ENCODE measurements around the gene CERS5.
"Not testable (repeated sequence)": the region's sequence is repeated elsewhere in the genome, so short reads cannot be mapped to it uniquely, and the experiment has no call there.

The CERS5 gene

DNA sequence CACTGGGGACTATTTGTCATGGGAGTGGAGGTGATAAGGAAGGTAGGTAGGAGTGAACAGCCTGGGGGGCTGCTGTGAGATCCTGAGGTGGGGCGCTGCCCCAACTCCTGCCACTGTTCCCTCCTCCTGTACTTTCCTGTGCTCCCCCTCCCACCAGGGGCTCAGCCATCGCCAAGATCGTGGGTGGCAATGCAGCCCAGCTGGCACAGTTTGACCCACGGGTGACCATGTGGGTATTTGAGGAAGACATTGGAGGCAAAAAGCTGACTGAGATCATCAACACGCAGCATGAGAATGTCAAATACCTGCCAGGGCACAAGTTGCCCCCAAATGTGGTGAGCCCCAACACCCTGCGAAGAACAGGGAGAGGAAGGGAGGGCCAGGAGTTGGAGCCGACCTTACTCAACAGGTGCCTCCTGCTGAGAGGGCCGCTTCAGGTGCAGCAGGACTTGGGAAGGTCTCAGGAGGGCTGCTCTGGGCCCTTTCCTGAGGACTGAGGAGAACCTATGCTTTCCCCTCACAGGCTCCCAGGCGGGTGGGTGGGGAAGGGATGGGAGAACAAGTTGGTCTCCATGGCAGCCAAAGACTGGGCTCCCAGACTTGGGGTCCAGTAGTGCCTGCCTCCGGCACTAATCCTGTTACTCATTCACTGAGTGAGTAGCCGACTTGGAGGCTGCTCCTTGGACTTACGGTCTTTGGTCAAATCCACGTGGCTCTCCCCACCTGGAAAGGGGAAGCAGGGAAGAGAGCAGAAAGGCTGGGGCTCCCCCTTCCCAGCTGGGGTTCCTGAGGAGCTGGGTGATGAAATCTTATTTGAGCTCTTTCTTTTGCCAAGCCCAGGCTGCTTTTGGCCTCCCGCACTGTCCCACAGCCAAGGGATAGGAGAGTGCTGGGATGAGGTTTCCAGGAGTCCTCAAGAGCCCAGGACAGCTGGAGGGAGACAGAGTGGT is 62.5 kb downstream of the CERS5 start:
- DNase-seq (ENCODE audit: low read depth in 1 of 2, low spot score in 1 of 2), result no peak

DNA sequence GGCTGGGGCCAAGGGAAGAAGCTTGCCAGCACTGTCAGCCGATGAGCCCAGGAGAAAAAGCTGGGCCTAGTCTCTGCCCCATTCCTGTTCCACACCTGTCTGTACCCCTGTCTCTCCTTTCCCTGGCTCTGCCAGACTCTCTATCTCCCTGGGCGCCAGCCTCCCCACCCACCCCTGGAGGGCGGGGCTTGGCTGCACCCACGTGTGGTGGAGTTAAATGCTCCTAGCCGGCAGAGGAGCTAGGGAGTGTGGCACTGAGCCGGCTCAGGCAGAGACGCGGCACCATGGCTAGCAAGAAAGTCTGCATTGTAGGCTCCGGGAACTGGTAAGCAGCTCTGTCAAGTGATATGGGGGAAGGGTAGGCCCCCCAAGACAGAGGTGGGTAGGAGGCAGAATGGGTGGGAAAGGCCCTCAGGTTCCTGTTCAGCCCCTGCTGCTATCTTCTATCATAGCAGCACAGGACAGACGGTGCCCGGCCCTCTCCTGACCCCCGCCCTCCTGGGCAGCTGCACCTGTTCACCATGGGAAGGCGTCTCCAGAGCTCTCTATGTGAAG is 63.3 kb downstream of the CERS5 start, which contains the start of gene GPD1:
Gene GPD1, plus strand, starts transcription at position 242 of the 555 bp plus-strand sequence. Its CDS starts 43 bp downstream, at position 285.
- DNase-seq (ENCODE audit: low read depth in 1 of 2, low spot score in 1 of 2), result no peak

DNA sequence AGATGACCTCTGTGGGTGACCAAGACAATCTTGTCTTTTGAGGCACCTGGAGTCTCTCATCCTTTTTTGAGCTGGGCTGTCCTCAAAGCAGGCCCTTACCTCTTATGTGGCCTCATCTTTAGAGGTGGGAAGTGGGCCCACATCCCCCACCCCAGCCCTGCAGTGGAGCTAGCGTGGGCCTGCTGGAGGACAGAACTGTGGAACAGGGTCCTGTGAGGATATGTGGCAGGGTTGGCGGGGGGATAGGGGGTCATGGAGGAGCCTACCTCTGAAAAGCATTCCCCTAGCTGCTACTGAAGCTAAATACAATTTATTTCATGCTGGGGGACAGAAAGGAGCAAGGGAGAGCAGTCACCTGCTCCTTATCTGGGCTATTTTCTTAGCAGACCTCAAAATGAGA is 63.8 kb downstream of the CERS5 start:
- no peak for DNase-seq (ENCODE audit: low read depth in 1 of 2, low spot score in 1 of 2)

- no peak for DNase-seq (ENCODE audit: low read depth in 1 of 2, low spot score in 1 of 2)
These were observed 64.4 kb downstream of the CERS5 start for GRCh38 chr12:50102646-50103309.

DNA sequence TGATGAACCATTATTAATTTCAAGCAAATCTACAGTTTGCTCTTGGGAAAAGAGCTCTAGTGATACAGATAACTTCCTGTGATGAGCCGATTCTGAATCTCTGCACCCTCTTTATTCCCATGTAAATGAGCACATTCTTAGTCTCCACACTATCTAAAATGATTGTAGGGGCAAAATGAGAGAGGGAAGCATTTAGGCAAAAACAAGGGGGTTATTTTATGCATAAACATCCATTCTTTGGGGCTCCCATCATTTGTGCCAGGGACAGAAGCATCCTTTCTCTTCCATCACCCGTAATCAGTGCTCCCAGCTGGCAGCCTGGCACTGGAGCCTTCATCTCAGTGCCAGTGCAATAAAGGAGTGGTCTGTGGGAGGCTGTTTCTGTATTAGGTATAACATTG is 65.0 kb downstream of the CERS5 start:
- no peak for DNase-seq (ENCODE audit: low read depth in 1 of 2, low spot score in 1 of 2)

- no peak for DNase-seq (ENCODE audit: low read depth in 1 of 2, low spot score in 1 of 2)
These were observed 65.5 kb downstream of the CERS5 start for GRCh38 chr12:50101663-50102062.

- no peak for DNase-seq (ENCODE audit: low read depth in 1 of 2, low spot score in 1 of 2)
These were observed 66.6 kb downstream of the CERS5 start for GRCh38 chr12:50100561-50100960.

GRCh38 chr12:50099302-50100008 is 67.7 kb downstream of the CERS5 start:
- no peak for DNase-seq (ENCODE audit: low read depth in 1 of 2, low spot score in 1 of 2)

DNA sequence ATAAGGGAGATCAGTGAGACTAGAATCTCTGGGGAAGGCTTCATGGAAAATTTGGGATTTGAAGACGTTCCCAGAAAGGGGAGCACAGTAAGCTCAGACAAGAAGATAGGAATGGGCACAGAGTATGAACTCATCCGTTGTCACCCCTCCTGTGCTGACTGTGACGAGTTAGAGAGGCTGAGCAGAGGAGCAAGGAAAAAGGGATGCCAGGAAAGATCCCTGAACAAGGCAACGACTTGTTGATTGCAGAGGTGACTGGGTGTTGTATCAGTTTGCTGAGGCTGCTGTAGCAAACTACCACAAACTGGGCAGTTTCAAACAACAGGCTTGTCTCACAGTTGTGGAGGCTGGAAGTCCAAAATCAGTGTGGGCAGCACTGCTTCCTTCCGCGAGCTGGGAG is 69.2 kb downstream of the CERS5 start:
- no peak for DNase-seq (ENCODE audit: low read depth in 1 of 2, low spot score in 1 of 2)

- DNase-seq (ENCODE audit: low read depth in 1 of 2, low spot score in 1 of 2), result no peak
These were observed 76.8 kb downstream of the CERS5 start for GRCh38 chr12:50090391-50090790.

- no peak for DNase-seq (ENCODE audit: low read depth in 1 of 2, low spot score in 1 of 2)
These were observed 77.4 kb downstream of the CERS5 start for GRCh38 chr12:50089730-50090129.

DNA sequence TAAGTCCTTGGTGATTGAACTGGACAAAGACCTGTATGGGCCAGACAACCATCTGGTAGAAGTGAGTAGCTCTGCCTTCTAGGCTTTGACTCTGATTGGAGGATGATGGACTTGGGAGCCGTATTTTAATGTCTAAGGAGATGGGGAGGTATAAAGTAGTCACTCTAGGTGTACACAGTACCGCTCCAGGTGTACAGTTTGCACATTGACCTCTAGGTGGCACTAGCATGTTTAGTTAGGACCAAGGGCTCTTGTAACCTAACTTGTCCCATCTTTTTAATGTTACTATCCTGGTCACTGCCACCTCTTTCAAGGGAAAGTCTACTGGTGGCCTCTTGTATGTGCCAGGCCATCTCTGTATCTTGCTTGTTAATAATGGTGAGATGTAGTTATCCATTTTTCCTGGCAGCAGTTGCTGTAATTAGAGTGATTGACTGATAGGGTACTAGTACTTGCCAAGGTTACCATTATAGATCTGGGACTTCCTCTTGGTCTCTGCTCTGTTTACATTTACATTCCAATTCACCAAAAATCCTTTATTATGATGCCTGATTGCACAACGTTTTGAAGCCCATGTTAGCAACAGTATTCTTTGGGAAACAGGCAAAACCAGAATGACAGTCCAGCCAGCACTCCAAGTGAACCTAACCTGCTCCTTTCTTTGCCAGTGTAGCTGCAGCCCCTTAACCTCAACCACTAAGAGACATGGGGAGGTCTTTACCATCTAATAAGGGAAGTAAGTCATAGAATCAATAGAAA is 78.4 kb downstream of the CERS5 start:
- peak in 1 of 2 donors; percentile 40 for DNase-seq (ENCODE audit: low read depth in 1 of 2, low spot score in 1 of 2)

GRCh38 chr12:50087995-50088394 is 79.2 kb downstream of the CERS5 start:
- DNase-seq (ENCODE audit: low read depth in 1 of 2, low spot score in 1 of 2), result no peak

- DNase-seq (ENCODE audit: low read depth in 1 of 2, low spot score in 1 of 2), result no peak
These were observed 80.0 kb downstream of the CERS5 start for GRCh38 chr12:50087151-50087550.

DNA sequence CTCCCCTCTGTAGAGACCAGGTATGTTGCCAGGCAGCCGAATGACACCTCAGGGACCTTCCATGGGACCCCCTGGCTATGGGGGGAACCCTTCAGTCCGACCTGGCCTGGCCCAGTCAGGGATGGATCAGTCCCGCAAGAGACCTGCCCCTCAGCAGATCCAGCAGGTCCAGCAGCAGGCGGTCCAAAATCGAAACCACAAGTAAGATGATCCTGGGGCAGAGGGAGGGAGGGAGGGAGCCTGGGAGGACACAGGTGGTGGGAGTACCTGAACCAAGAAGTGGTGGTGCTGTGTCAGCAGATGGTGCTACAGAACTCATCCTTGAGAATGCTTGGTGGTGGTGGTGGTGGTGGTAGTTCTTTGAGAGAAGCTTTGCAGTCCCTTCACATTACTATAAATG is 81.0 kb downstream of the CERS5 start:
- DNase-seq (ENCODE audit: low read depth in 1 of 2, low spot score in 1 of 2), result no peak

DNA sequence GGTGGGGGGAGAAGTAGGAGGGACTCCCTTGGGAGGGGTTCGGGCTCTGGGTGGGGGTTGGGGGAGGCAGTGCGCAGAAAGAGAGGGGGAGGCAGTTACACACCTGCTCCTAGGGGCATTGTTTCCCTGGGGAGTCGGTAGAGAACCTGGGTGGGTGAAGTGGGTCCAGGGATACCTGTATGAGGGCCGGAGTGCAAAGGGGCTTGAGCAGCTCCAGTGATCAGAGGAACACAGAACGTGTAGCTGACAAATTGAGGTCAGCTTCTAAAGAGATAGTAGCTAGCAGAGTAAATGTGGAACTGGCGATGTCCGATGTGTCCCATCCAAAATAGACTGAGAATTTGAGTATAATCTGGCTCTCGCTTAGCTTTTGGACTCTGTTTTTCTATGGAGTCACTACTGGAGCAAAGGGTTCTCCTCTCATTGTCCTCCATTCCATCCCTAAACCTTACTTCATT is 81.5 kb downstream of the CERS5 start:
- DNase-seq (ENCODE audit: low read depth in 1 of 2, low spot score in 1 of 2), result no peak

GRCh38 chr12:50084775-50085614 is 82.2 kb downstream of the CERS5 start, which contains the start of gene SMARCD1:
SMARCD1 (plus strand) TSS chr12:50085342; CDS start chr12:50085370, 28 bp downstream.
- peak; percentile 69 to 82 for DNase-seq (ENCODE audit: low read depth in 1 of 2, low spot score in 1 of 2)

DNA sequence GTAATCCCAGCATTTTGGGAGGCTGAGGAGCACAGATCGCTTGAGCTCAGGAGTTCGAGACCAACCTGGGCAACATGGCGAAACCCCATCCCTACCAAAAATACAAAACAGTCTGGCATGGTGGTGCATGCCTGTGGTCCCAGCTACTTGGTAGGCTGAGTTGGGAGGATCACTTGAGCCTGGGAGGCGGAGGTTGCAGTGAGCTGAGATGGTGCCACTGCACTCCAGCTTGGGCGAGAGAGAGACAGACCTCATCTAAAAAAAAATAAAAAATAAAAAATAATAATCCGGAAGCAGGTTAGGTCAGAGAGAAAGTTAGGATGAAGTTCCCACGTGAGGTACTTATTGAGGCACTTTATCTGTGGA is 82.8 kb downstream of the CERS5 start:
- not testable (repeated sequence) for DNase-seq (ENCODE audit: low read depth in 1 of 2, low spot score in 1 of 2)

GRCh38 chr12:50083301-50083700 is 83.9 kb downstream of the CERS5 start:
- no peak for DNase-seq (ENCODE audit: low read depth in 1 of 2, low spot score in 1 of 2)

DNA sequence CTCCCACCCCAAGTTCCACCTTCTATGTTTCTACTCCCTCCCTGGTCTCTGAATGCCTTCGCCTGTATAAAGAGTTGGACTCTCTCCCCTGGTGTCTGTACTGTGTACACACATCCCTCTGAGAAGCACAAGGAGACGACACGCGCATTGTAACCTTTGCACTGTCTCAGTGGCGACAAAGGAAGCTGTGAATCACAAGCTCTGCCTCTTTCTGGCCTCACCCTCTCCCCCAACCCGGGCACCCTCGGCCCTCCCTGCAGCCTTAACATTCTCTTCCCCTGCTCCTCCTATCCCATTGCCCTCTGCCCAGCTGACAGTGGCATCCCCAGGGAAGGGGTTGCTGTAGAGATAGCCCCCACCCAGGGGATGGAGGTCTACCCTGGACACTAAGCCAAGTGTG is 84.5 kb downstream of the CERS5 start:
- DNase-seq (ENCODE audit: low read depth in 1 of 2, low spot score in 1 of 2), result no peak
